ENCODE results near the gene FKBP1A. TPM values are rescaled to one million over a fixed set of nuclear protein-coding genes. Genes with fewer than 3 reads are reported as not detected.

Gene FKBP1A
- total RNA-seq, 1 experiment from 2014 or later = 196 TPM

GRCh38 chr20:1414982-1415381, 22.1 kb upstream of the FKBP1A start:
- Histone ChIP-seq H3K23ac (ENCODE audit: insufficient read length, low read depth, low read length) (no peak overlapping the region), H3K9ac (ENCODE audit: extremely low read depth, insufficient read length, low read length) (no peak overlapping the region), H3K79me2 (ENCODE audit: insufficient read depth, low read length) (no peaks in the 10 kb centered on the region), H4K91ac (ENCODE audit: insufficient read length, low read depth, low read length) (no peak overlapping the region), H3T11ph (ENCODE audit: low read length) (no peak overlapping the region), H3K14ac (ENCODE audit: insufficient read depth, low read length) (no peak overlapping the region), H3K27me3 (ENCODE audit: insufficient read depth, low read length) (no peaks in the 10 kb centered on the region), H2AK5ac (ENCODE audit: insufficient read length, low read length) (no peak overlapping the region), H3K79me1 (ENCODE audit: insufficient read depth, low read depth, low read length, poor library complexity, severe bottlenecking) (no peaks in the 10 kb centered on the region), H2BK120ac (ENCODE audit: low read depth, low read length, poor library complexity, severe bottlenecking) (no peak overlapping the region), H3K4ac (ENCODE audit: low read depth, low read length) (no peak overlapping the region), H3K27ac (ENCODE audit: insufficient read length, low read depth, low read length) (no peak overlapping the region), H3K56ac (ENCODE audit: insufficient read length, low read depth, low read length) (no peak overlapping the region), H3K4me1 (ENCODE audit: insufficient read depth, low read length) (no peaks in the 10 kb centered on the region), H4K8ac (replicated peaks; ENCODE audit: insufficient read length, low read depth, low read length) (no peak overlapping the region), H2BK20ac (ENCODE audit: low read depth, low read length, poor library complexity, severe bottlenecking) (no peak overlapping the region), H3K23me2 (ENCODE audit: insufficient read length, low read depth, low read length, poor library complexity, severe bottlenecking) (no peaks in the 10 kb centered on the region), H2BK5ac (ENCODE audit: insufficient read length, low read length) (no peak overlapping the region), H4K5ac (ENCODE audit: insufficient read length, low read depth, low read length) (no peak overlapping the region), H3K18ac (ENCODE audit: insufficient read length, low read depth, low read length) (no peak overlapping the region), H2BK15ac (ENCODE audit: low read depth, low read length) (no peak overlapping the region), H4K20me1 (ENCODE audit: control insufficient read depth, insufficient read depth, insufficient read length) (no peaks in the 10 kb centered on the region), H3K4me2 (ENCODE audit: insufficient read depth, insufficient read length, low read length) (no peak overlapping the region), H2BK12ac (ENCODE audit: insufficient read length, low read depth, low read length) (no peak overlapping the region), H3K9me3 (ENCODE audit: control insufficient read depth, low read depth, low read length) (no peaks in the 10 kb centered on the region), H2AFZ (ENCODE audit: low read length) (no peak overlapping the region)
- TF ChIP-seq CTCF (conservative IDR thresholded peaks at IDR 0.05) = no peak
- peaks cover 10 to 25% of the 10 kb centered on the region in 2 experiments for H3K9me3 Mint-ChIP-seq
- no CpG with 5 or more reads among the region's 4 CpGs for WGBS (ENCODE audit: extremely low coverage, insufficient read length, low lambda C conversion rate)
- H3K36me3 Mint-ChIP-seq (ENCODE audit: insufficient read depth in 1 of 3, low read depth in 3 of 3) = peaks cover 0 to 8% (median 0%) of the 10 kb centered on the region in 3 experiments; a peak in 2 of 7 replicates
- H3K4me1 Mint-ChIP-seq = peaks cover 6 to 12% of the 10 kb centered on the region in 2 experiments
- no peak overlapping the region for H3K27ac Mint-ChIP-seq
- H3K4me3 Mint-ChIP-seq = no peak overlapping the region
- no peak for DNase-seq
- H3K27me3 Mint-ChIP-seq (ENCODE audit: low read depth) = peaks cover 19% of the 10 kb centered on the region

Data from H9 (cell line).